Psoas muscle (tissue), 8 donors: Measurements from ENCODE around the gene NDUFAB1. TPM values are rescaled to one million over a fixed set of nuclear protein-coding genes. Genes with fewer than 3 reads are reported as not detected.

Experiments used
- ATAC-seq, 4 donors: fragments of 200-7000 bp; cut with Tn5 transposase; one replicate each; pipeline ENCODE4 v1.9.1; 2020; ENCODE audit warnings: moderate library complexity in 3 of 4, mild to moderate bottlenecking in 2 of 4
- DNase-seq, 2 donors: peaks; one replicate each; pipeline ENCODE4 v3.0.0-alpha.2; 2020
- H3K27ac ChIP-seq: fragments of 200-600 bp; one replicate; pipeline ENCODE4 v1.8.0; 2022
- H3K27me3 ChIP-seq, 3 donors: fragments of 200-600 bp in 1 of 3; one replicate each; pipeline versions ENCODE4 v1.6.1 to v1.8.0; 2013 to 2022; ENCODE audit warnings: low read length in 2 of 3, mild to moderate bottlenecking in 2 of 3, moderate library complexity in 1 of 3; ENCODE audit not compliant: insufficient read depth in 3 of 3
- H3K36me3 ChIP-seq, 2 donors: fragments of 200-600 bp in 1 of 2; one replicate each; pipeline versions ENCODE4 v1.6.1 to v1.8.0; 2013 to 2022; ENCODE audit warnings: low read depth in 1 of 2, mild to moderate bottlenecking in 1 of 2, moderate library complexity in 1 of 2; ENCODE audit not compliant: insufficient read depth in 1 of 2
- H3K4me1 ChIP-seq: fragments of 200-600 bp; one replicate; pipeline ENCODE4 v1.8.0; 2022
- H3K4me3 ChIP-seq: fragments of 200-600 bp; one replicate; pipeline ENCODE4 v1.8.0; 2022; ENCODE audit warnings: mild to moderate bottlenecking
- H3K9me3 ChIP-seq: fragments of 200-600 bp; one replicate; pipeline ENCODE4 v1.8.0; 2022
- WGBS, 3 donors: extraction: QIAGEN DNeasy Blood & Tissue Kit; methylation state at CpG; one replicate each; pipeline versions ENCODE4 v1.1.6 to v1.1.7; 2013; 5-methylcytosine and 5-hydroxymethylcytosine counted together
- intact Hi-C, 2 donors: fragments of 100-400 bp; cut with DNase I; formaldehyde crosslinking; loops; one replicate each; pipeline versions ENCODE4 v1.11.0 to v1.14.2; 2022
- polyA plus RNA-seq, 3 donors: library from polyadenylated mRNA; stranded (reverse); fragments of 200-250 nt; gene quantifications; one replicate each; pipeline ENCODE4 v1.2.3, GENCODE V29; 2013
- total RNA-seq, 4 donors: library from RNA; stranded (reverse); fragmentation: NEBNext Ultra II Directional in 2 of 4; extraction: Animal tissue kit (Norgen Biotek cat#: 25700) in 2 of 4; gene quantifications; one replicate each; pipeline versions ENCODE4 v1.2.1 to v1.2.4, GENCODE V29; 2021 to 2023
- TF ChIP-seq, protein P1 (sequence below): fragments of 200-600 bp; IDR thresholded peaks from one replicate; pipeline ENCODE4 v1.8.0; 2022; ENCODE audit warnings: antibody characterized with exemption
- donor health status: healthy with polysubstance abuse.
- donor health status: DM: no; HTN: no; CAD: no; lungs with moderate emphysema.
- donor health status: Bipolar disorder and iron deficiency.
- donor health status: healthy.
- donor health status: DM: yes; HTN: yes; CAD: no.
- donor health status: DM: no; HTN: no; CAD: no.
- donor health status: DM: no; HTN: no; CAD: no.
- donor health status: DM: yes; HTN: yes; CAD: no.

The NDUFAB1 gene
- total and polyA plus RNA-seq, 7 donors: 175 to 441 (median 241) TPM

DNA sequence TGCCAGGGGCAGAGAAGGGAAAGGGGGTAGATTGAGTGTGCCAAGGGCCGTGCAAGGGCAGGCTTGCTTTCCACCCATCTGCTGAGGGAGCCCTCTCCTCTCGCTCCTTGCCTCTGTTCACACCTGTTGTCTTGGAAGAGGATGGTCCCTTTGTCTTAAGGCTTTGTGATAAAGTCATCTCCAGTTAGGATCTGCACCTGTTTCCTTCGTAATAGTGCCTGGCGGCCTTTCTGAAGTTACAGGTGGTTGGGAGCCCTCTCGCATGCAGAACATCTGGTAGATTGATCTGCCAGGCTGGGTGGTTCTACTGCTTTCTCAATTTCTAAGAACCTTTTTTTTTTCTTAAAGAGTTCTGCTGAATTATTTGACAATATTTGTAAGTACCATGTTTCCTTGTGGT is 22.3 kb downstream of the NDUFAB1 start:
- Histone ChIP-seq H3K4me3 (no peak overlapping the region), H3K9me3 (no peaks in the 10 kb centered on the region), H3K27ac (peak overlapping the region; percentile 67), H3K36me3 (peaks cover 12 to 96% of the 10 kb centered on the region in 2 donors), H3K27me3 (no peaks in the 10 kb centered on the region), H3K4me1 (peaks cover 15% of the 10 kb centered on the region)
- DNase-seq (no peak), ATAC-seq (peak in 1 of 4 donors; percentile 6)
- TF ChIP-seq, protein P1, sequence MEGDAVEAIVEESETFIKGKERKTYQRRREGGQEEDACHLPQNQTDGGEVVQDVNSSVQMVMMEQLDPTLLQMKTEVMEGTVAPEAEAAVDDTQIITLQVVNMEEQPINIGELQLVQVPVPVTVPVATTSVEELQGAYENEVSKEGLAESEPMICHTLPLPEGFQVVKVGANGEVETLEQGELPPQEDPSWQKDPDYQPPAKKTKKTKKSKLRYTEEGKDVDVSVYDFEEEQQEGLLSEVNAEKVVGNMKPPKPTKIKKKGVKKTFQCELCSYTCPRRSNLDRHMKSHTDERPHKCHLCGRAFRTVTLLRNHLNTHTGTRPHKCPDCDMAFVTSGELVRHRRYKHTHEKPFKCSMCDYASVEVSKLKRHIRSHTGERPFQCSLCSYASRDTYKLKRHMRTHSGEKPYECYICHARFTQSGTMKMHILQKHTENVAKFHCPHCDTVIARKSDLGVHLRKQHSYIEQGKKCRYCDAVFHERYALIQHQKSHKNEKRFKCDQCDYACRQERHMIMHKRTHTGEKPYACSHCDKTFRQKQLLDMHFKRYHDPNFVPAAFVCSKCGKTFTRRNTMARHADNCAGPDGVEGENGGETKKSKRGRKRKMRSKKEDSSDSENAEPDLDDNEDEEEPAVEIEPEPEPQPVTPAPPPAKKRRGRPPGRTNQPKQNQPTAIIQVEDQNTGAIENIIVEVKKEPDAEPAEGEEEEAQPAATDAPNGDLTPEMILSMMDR: no peak
- 33 to 56% (median 39%) methylated on average over 5 of the region's 5 CpGs for WGBS, 3 donors
- intact Hi-C loops: no loop called here

DNA sequence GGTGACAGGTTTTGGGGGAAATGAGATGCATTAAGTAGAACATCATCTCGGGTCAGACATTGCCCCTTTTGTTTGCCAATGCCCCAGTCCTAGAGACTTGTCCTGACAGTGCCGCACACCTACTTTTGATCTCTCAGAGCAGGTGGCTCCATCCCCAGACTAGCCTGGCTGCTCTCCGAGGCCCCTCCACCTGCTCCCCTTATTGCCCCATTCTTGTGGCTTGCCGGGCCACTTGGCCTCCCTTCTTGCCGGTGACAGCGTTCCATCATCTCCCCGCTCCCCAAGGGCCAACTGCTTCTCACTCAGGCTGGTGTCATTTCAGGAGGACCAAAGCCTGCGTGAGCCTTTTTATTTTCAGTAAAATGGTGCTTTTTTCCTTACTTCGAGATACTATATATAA is 23.7 kb downstream of the NDUFAB1 start:
- intact Hi-C loops: no loop called here
- TF ChIP-seq, protein P1: no peak
- 43 to 75% (median 43%) methylated on average over 9 of the region's 9 CpGs for WGBS, 3 donors

DNA sequence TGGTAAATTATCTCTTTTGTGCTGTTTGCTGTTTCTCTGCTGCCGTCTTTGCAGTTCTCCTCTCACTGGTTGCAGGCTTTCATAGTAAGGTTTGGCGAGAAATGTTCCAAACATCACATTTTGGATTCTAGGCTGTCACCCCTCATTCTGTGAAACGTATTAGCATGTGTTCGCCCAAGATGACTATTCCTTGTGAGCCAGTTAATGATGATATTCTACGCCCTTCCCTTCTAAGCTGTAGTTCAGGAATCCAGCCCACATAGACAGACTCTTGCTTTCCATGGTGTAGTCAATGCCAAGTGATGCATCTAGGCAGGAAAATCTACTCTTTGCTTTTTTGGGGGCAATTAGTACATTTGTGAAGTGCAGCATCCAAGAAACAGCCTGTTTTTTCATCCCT is 24.2 kb downstream of the NDUFAB1 start:
- intact Hi-C loops: no loop called here
- Histone ChIP-seq H3K4me3 (no peak overlapping the region), H3K27me3 (no peaks in the 10 kb centered on the region), H3K4me1 (peaks cover 16% of the 10 kb centered on the region), H3K36me3 (peaks cover 13 to 99% of the 10 kb centered on the region in 2 donors), H3K9me3 (no peaks in the 10 kb centered on the region), H3K27ac (peak overlapping the region; percentile 67)
- DNase-seq (no peak), ATAC-seq (no peak)
- 88 to 96% (median 91%) methylated on average over 5 of the region's 5 CpGs for WGBS, 3 donors
- TF ChIP-seq, protein P1: no peak

More for the DNA sequence above, 23.7 kb downstream of the NDUFAB1 start:
- ATAC-seq (peak; percentile 78 to 94 (median 86)), DNase-seq (peak; percentile 64 to 80)
- Histone ChIP-seq H3K36me3 (peaks cover 13 to 99% of the 10 kb centered on the region in 2 donors), H3K9me3 (no peaks in the 10 kb centered on the region), H3K4me1 (peaks cover 15% of the 10 kb centered on the region), H3K27ac (peak overlapping the region; percentile 67), H3K27me3 (no peaks in the 10 kb centered on the region), H3K4me3 (no peak overlapping the region)

DNA sequence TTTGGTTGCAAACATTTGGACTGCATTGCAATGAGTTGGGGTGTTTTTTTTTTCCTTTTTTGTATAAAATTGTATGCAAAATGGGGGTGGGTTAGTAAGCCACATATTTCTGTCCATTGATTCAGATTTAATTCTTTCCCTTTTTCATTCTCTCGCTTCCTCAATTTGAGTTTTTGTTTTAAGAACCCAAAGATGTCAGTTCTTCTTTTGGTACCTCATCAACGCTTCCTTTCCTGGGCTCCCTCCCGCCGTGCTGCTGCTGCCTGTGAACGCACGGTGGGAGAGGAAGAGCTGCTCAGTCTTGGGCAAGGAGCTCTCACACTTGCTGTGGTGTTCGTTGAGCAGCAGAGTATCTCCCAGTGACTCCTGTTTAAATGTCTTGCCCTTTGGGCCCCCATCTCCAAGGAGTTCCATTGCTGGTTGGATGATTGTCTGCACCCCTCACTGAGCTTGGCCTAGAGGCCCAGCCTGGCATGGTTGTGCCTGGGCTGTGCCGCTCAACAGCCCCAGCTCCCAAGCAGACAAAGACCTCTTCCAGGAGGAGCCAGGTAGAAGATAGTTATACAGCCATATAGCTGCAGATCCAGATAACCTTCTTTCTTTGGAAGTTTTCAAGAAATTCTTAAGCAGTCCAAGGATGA is 25.0 kb downstream of the NDUFAB1 start:
- H3K9me3 ChIP-seq: no peaks in the 10 kb centered on the region
- intact Hi-C loops: no loop called here
- 84 to 90% (median 88%) methylated on average over 8 of the region's 8 CpGs for WGBS, 3 donors
- TF ChIP-seq, protein P1: no peak
- DNase-seq (no peak), ATAC-seq (no peak)
- no peaks in the 10 kb centered on the region for H3K27me3 ChIP-seq
- H3K36me3 ChIP-seq: peaks cover 13 to 99% of the 10 kb centered on the region in 2 donors
- H3K4me3 ChIP-seq: no peak overlapping the region
- H3K4me1 ChIP-seq: peaks cover 23% of the 10 kb centered on the region
- H3K27ac ChIP-seq: no peak overlapping the region

DNA sequence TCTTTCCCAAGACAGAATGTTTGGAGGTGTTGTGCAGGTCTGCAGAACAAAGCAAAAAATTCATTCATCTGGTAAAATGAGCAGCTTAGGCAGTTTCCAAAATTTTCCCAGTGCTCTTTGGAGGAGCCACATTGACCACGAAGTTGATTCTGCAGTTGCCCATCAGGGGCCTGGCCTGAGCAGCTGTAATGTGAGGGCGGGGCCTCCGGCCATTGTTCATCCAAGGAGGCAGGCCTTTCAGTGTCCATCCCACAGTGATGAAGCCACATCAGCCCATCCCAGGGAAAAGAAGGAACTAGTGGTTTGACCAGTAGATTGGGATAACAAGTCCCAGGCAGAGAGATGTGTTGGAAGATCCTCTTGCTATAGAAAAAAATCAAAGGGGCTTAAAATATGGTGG is 28.5 kb downstream of the NDUFAB1 start:
- ATAC-seq: no peak
- Histone ChIP-seq H3K36me3 (peaks cover 15 to 97% of the 10 kb centered on the region in 2 donors), H3K9me3 (no peaks in the 10 kb centered on the region), H3K27ac (peak overlapping the region; percentile 76), H3K4me3 (no peak overlapping the region), H3K27me3 (no peaks in the 10 kb centered on the region), H3K4me1 (peaks cover 42% of the 10 kb centered on the region)
- intact Hi-C loops: no loop called here
- DNase-seq: no peak
- 75 to 82% (median 79%) methylated on average over 3 of the region's 3 CpGs for WGBS, 3 donors
- TF ChIP-seq, protein P1: no peak
